Progenitor cell of endocrine pancreas (in vitro differentiated cells): ENCODE measurements around the gene EBPL. TPM values are rescaled to one million over a fixed set of nuclear protein-coding genes. Genes with fewer than 3 reads are reported as not detected.
"Not testable (repeated sequence)": the region's sequence is repeated elsewhere in the genome, so short reads cannot be mapped to it uniquely, and the experiment has no call there.

ENCODE experiments used
- DNase-seq: peaks from one replicate; pipeline ENCODE4 v3.0.0; 2021; ENCODE audit warnings: low spot score; ENCODE audit not compliant: unreplicated experiment
- H3K27ac Mint-ChIP-seq: 2 replicates; pipeline ENCODE4 v1.8.0; 2021; ENCODE audit warnings: mild to moderate bottlenecking, moderate library complexity, mixed read lengths
- H3K27me3 Mint-ChIP-seq: 2 replicates; pipeline ENCODE4 v1.8.0; 2021; ENCODE audit warnings: mixed read lengths
- H3K36me3 Mint-ChIP-seq: 2 replicates; pipeline ENCODE4 v1.8.0; 2022; ENCODE audit warnings: mixed read lengths; ENCODE audit not compliant: insufficient read depth
- H3K4me1 Mint-ChIP-seq: 2 replicates; pipeline ENCODE4 v1.8.0; 2021; ENCODE audit warnings: low read depth, mixed read lengths
- H3K4me3 Mint-ChIP-seq: 2 replicates; pipeline ENCODE4 v1.8.0; 2021; ENCODE audit warnings: low read depth, mild to moderate bottlenecking, moderate library complexity, mixed read lengths
- H3K9me3 Mint-ChIP-seq: 2 replicates; pipeline ENCODE4 v1.8.0; 2021; ENCODE audit warnings: low read depth, mixed read lengths
- CTCF ChIP-seq: fragments of 200-600 bp; sonication (generic); IDR thresholded peaks from one replicate; pipeline ENCODE4 v1.5.0; 2021; ENCODE audit warnings: antibody characterized with exemption, mild to moderate bottlenecking; ENCODE audit not compliant: unreplicated experiment
- total RNA-seq: library from RNA; stranded (reverse); gene quantifications from 2 replicates; pipeline ENCODE4 v1.2.1, GENCODE V29; 2021

Gene EBPL
- total RNA-seq, 1 donor from 2014 or later, result 53.9 TPM

DNA sequence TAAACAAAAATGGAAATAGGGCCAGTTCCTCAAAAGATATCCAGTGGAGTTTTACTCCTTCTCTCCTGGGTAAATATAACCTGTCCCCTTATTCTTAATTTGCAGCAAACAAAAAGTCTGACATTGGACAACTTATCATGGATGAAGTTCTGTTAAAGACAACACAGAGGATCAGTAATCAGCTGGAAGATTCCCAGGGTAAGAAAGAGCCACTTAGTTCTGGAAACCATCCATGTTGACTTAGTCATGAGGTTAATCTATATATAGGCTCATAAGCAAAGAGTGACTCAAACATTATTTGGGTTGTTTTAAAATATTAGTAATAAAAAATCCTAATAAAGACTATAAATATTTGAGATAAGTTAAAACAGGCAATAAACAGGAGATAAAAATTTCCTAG is 40.5 kb upstream of the EBPL start:
- Mint-ChIP-seq H3K27me3 (no peaks in the 10 kb centered on the region), H3K9me3 (no peaks in the 10 kb centered on the region), H3K4me3 (no peak overlapping the region), H3K36me3 (peaks cover 24% of the 10 kb centered on the region), H3K27ac (peak overlapping the region; percentile 18), H3K4me1 (peaks cover 9% of the 10 kb centered on the region)
- no peak for TF ChIP-seq CTCF
- no peak for DNase-seq

GRCh38 chr13:49716615-49717014 is 25.3 kb upstream of the EBPL start:
- Mint-ChIP-seq H3K27me3 (no peaks in the 10 kb centered on the region), H3K27ac (no peak overlapping the region), H3K4me1 (peaks cover 12% of the 10 kb centered on the region), H3K4me3 (no peak overlapping the region), H3K9me3 (peaks cover 12% of the 10 kb centered on the region), H3K36me3 (peaks cover 40% of the 10 kb centered on the region)
- DNase-seq, result no peak
- no peak for TF ChIP-seq CTCF

- Mint-ChIP-seq H3K9me3 (peaks cover 12% of the 10 kb centered on the region), H3K27me3 (no peaks in the 10 kb centered on the region), H3K27ac (no peak overlapping the region), H3K4me3 (no peak overlapping the region), H3K4me1 (peaks cover 26% of the 10 kb centered on the region), H3K36me3 (peaks cover 38% of the 10 kb centered on the region)
- no peak for DNase-seq
- TF ChIP-seq CTCF, result no peak
Measured at GRCh38 chr13:49714757-49715156, 23.5 kb upstream of the EBPL start.

GRCh38 chr13:49711218-49711863 is 20.1 kb upstream of the EBPL start:
- Mint-ChIP-seq H3K36me3 (peaks cover 34% of the 10 kb centered on the region), H3K9me3 (peaks cover 6% of the 10 kb centered on the region), H3K27me3 (no peaks in the 10 kb centered on the region), H3K4me1 (peaks cover 29% of the 10 kb centered on the region), H3K4me3 (no peak overlapping the region), H3K27ac (peak overlapping the region; percentile 92)
- DNase-seq, result no peak
- no peak for TF ChIP-seq CTCF

- not testable (repeated sequence) for H3K4me3 Mint-ChIP-seq, H3K4me1 Mint-ChIP-seq, H3K9me3 Mint-ChIP-seq, H3K27me3 Mint-ChIP-seq, DNase-seq, H3K27ac Mint-ChIP-seq
- H3K36me3 Mint-ChIP-seq, result peaks cover 35% of the 10 kb centered on the region
Measured at GRCh38 chr13:49704264-49704663, 13.0 kb upstream of the EBPL start.

GRCh38 chr13:49701491-49701890 is 10.2 kb upstream of the EBPL start:
- DNase-seq, result no peak
- TF ChIP-seq CTCF, result no peak
- H3K4me1 Mint-ChIP-seq, result no peaks in the 10 kb centered on the region
- no peaks in the 10 kb centered on the region for H3K27me3 Mint-ChIP-seq
- no peaks in the 10 kb centered on the region for H3K9me3 Mint-ChIP-seq
- H3K36me3 Mint-ChIP-seq, result peaks cover 33% of the 10 kb centered on the region
- H3K4me3 Mint-ChIP-seq, result no peak overlapping the region
- H3K27ac Mint-ChIP-seq, result no peak overlapping the region
